Stimulated activated CD4-positive, alpha-beta T cell treated with anti-CD3 and anti-CD28 coated beads, Interleukin-4, amount 100 ng/mL, for 48 hours (primary cell): ENCODE data around the gene COL6A3.

Experiments
- DNase-seq, 2 donors: peaks; one replicate each; pipeline ENCODE4 v3.0.0-alpha.2; 2020; ENCODE audit warnings: low read depth in 2 of 2

The COL6A3 gene, protein sequence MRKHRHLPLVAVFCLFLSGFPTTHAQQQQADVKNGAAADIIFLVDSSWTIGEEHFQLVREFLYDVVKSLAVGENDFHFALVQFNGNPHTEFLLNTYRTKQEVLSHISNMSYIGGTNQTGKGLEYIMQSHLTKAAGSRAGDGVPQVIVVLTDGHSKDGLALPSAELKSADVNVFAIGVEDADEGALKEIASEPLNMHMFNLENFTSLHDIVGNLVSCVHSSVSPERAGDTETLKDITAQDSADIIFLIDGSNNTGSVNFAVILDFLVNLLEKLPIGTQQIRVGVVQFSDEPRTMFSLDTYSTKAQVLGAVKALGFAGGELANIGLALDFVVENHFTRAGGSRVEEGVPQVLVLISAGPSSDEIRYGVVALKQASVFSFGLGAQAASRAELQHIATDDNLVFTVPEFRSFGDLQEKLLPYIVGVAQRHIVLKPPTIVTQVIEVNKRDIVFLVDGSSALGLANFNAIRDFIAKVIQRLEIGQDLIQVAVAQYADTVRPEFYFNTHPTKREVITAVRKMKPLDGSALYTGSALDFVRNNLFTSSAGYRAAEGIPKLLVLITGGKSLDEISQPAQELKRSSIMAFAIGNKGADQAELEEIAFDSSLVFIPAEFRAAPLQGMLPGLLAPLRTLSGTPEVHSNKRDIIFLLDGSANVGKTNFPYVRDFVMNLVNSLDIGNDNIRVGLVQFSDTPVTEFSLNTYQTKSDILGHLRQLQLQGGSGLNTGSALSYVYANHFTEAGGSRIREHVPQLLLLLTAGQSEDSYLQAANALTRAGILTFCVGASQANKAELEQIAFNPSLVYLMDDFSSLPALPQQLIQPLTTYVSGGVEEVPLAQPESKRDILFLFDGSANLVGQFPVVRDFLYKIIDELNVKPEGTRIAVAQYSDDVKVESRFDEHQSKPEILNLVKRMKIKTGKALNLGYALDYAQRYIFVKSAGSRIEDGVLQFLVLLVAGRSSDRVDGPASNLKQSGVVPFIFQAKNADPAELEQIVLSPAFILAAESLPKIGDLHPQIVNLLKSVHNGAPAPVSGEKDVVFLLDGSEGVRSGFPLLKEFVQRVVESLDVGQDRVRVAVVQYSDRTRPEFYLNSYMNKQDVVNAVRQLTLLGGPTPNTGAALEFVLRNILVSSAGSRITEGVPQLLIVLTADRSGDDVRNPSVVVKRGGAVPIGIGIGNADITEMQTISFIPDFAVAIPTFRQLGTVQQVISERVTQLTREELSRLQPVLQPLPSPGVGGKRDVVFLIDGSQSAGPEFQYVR (N-terminal part only)

DNA sequence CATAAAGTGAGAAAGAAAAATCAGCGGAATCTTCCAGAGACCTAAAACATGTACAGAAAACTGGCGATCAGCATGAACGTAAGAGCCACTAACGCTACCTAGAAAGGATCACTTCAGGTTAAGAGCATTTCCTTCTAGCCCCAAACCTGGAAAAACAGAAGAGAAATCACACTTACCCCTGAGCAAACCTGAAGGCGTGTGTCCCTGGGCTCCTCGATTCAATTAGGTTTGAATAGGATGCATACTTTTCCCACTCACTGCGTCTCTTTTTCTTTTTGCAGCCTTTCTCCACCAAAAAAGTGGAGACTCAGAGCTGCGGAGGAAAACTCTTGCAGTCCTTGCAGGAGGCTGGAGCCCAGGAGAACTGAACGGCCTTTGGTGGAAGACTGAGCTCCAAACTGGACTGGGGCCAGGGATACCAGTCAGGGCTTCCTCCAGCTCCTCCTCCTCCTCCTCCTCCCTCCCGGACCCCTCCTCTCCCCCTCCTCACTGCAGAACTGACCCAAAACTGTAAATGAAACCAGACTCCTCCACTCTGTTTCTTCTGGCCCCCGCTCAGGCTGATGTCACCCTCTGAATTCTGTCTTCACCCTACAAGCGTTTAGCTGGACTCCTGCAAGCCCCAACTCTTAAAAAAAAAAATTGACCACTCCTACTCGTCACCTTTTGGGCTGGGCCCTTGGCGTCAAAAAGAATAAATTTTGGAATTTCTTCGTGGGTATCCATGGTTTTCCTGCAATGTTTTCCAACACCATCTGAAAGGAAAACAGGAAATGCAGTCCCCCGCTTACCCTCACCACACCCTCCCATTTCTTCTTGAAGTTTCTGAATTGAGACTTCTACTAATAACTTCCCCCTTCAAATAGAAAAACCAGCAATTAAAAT lies at the start of gene COL6A3:
COL6A3 (minus strand) TSS at position 388 of the 885 bp plus-strand sequence. CDS start 17,347 bp downstream, outside the sequence.
- DNase-seq = no peak

DNA sequence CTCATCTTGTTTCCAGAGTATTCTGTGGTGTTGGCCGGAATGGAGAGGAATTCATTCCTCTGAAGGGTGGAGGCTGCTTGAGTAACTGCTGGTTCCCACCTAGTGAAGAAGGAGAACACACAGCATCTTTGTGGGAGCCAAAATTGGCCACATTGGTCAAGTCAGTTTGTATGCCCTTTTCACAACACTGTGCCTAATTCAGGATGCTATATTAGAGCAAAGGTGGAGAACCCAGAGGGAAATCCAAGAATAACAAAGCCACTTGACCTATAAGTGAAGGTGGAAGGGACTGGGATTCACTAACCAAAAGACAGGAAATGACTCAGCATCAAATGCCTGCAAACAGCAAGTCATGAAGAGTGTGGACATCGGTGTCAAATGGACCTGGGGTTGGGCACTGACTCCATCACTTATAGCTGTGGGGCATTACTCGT lies 45.8 kb upstream of the COL6A3 start:
- no peak for DNase-seq

DNA sequence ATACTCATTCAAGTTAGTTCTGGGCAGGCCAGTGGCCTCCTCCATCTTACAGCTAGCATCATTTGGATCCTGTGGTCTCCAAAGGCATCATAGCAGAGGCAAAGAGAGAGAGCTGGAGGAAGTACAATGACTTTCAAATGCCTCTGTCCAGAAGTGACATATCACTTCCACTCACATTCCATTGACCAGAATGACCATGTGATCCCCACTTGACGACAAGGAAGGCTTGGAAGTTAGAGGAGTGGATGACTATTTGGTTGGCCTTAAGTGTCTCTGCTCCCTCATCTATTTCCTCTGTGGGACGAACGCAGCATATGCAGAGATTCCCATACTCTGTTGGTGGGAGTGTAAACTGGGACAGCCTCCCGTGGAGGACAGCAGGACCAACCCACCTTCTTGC lies 45.3 kb upstream of the COL6A3 start:
- no peak for DNase-seq

DNA sequence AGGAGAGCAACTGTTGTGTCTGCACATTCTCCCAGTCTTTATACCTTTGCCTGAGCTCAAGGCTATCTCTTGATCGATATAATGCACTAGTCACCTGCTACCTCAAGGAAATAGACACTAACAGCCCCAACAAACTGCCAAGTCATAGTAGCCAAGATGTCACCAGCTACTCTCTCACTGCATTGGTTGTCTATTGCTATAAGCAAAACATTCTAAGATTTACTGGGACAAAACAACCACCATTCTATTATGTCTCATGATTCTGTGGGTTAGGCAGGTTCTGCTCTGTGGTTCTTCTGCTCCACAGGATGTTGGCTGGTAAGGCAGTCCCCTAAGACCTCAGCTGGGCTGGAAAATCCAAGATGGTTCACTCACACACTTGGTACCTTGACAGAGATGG lies 44.6 kb upstream of the COL6A3 start:
- no peak for DNase-seq

DNA sequence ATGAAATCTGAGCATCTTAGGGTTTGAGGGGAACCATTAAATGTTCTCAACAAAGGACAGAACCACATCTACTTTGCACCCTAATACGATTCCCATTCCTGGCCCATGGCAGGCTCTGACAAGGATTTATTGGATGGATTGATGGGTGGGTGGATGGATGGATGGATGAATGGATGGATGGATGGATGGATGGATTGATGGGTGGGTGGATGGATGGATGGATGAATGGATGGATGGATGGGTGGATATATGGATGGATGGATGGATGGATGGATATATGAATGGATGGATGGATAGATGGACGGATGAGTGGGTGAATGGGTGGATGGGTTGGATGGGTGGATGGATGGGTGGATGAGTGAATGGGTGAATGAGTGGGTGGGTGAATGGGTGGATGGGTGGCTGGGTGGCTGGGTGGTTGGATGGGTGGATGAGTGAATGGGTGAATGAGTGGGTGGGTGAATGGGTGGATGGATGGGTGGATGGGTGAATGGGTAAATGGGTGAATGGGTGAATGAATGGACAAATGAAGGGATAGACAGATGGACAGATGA lies 43.5 kb upstream of the COL6A3 start:
- DNase-seq = no peak

DNA sequence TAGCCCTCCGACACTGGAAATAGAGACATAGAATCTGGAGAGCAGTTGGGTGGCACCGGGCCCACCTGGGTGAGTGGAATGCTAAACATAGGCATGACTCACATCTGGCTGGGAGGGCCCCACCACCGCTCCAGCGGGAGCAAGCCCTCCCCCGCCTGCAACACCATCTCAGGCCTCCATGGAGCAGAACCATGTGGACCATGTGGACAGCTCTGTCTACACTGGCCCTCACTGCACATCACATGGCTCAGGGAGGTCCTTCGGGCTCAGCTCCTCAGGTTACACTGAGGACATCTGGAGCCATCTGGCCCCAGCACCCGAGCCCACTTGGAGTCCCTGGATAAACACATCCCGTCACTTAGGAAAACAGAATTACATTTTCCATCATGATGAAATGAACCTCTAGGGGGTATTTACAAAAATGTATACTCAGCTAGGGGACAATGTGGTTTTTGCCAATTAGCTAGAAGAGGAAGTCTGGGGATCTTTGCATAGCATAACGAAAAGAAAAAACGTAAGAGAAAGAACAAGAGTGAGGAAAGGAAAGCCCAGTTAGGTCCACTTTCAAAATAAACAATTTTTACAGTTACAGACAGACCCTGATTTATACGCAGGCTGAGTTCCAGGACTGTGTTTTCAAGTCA lies 42.4 kb upstream of the COL6A3 start:
- DNase-seq = no peak

DNA sequence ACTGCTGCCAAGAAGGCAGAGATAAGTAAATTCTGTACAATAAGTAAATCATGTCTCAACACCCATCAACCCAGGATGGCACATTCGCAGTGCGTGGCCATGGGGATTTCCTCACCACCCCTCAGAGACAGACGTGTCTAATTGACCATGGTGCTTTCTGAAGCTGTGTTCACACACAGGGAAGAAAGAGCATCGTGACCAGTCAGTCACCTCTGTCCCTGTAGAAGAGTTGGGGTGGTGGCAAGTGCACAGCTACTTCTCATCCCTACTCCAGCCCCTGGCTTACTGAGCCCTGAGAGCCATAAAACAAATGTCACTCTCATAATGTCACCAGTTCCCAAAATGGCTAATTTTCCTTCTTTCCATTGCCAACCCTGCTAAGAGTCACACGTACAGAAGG lies 41.8 kb upstream of the COL6A3 start:
- no peak for DNase-seq

DNA sequence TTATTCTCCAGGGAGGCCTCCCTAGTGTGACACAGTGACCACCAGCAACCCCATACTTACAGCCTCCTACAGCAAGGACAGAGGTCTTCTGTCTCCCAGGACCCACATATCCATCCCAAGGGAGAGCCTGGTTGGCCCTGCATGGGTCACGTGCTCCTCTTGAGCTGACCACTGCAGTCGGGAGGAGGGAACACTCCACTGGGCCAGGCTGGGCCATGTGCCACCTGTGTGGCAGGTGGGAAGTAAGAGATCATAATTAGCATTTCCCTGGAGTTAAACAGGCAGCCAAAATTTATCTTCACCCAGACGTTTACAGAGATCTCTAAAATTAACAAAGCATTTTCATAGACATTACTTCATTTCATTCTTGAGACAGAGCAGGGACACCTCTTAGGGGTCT lies 39.7 kb upstream of the COL6A3 start:
- DNase-seq = no peak

DNA sequence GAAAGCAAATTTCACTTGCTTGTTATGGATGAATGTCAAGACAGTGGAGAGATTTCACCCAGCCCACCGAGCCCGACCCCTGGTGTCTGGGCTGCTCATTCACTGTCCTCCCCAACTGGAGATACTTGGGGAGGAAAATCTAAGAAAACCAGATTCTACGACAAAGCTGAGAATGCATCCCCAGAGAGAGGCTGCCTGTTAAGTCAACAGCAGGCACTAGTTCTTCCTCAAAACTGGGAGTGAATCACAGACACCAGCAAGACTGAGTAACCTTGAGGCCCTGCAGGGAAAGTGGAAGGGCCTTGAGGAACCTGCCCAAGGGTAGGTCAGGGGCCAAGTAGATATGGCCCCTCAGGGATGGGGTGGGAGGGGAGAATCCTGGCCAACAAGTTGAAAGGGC lies 38.9 kb upstream of the COL6A3 start:
- no peak for DNase-seq

DNA sequence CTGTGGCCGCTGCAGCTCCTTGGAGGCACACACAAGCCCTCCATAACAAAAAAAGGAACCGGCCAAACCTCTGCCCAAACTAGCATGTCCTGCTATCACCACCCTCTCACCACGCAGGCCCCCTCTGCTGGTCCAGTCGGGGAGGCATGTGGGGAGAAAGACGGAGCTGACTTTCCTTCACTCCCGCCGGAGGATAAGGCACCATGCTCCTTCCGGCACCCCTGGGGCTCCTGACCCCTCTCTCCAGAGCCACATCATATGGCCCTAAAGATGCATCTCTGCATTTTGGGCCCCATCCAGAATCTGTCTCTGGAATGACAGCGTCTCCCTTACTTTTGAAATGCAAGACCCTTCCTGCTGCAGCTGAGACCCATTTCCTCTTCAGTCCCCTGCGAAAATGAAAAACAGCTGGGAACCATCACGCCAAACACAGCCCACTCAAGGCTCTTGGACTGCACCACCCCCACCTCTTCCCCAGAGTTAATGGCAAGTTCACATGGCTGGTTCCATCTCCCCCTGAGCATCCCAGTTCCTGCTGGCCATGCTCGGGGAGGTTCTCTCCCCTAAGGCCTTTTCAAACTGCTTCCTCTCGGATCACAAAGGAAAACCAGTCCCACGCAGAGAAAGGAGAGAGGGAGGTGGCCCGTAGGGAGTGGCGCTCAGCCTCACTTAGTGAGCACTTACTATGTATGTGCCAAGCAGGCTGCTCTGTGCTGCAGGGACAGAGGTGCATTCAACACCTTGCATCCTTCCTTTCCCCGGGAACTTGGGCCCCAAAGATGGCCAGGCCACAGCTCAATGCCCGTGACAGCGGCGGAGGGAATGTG lies 37.9 kb upstream of the COL6A3 start:
- no peak for DNase-seq

DNA sequence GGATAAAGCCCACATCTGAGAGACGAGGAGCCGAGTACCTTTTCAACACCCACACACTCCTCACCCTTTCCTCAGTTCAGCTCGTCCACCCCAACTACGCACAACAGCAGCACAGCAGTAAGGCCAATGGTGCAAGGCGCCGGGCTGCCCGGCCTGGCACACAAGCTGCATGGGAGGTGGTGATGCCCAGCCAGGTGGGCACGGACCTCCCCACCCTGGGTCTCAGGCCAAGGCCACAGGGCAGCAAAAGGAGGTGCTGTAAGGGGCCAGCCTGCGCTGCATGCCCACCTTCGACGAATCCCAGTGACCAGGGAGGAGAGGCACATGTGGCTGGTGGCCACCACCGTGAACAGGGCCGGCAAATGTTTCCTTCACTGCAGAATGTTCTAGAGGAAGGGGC lies 36.6 kb upstream of the COL6A3 start:
- DNase-seq = no peak

DNA sequence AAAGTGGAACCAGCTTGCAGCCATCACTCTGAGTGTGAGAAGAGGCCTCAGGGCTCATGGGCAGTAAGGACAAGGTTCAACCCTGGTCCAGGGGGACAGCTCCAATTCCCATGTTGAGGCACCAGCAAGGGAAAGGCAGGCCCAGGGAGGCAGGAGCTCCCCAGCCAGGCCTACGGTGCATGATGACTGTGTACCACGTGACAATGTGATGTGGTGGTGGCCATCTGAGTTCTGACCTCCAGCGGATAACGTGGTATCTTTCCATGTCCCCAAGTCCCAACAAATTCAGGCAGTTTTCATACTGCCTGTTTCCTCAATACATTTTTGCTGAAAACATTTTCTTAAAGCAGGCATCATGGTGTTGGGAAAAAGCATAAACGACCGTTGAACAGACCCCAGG lies 36.1 kb upstream of the COL6A3 start:
- DNase-seq = no peak

DNA sequence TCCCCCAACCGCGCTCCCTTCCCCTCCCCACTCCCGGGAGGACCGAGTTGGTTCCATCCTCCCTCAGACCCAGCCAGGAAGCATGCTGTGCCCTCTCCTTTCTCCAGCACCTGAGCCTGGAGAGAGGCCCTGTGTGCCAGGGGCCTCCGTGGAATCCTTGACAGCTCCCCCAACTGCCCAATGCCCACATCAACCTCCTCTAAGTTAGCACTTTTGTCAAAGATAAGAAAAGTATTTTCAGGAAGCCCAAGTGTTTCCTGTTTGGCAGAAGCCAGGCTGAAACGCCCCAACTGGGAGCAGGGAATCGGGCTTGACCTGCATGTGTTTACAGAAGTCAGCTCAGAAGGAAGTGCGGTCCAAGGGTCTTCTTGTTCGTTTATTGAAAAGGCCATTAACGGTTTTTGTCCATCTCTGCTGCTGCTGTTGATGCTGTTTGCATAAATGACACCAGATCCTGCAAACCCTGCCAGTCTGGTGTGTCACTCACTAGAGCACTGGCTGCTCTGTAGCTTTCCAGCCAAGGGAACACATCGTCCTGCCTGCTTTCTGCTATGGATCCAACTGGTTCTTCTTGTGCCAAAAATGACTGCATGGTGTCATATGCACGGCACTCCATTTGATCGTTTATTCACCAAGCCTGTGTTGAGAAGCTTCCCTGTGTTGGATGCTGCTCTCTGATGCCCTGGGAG lies 35.4 kb upstream of the COL6A3 start:
- DNase-seq = no peak

DNA sequence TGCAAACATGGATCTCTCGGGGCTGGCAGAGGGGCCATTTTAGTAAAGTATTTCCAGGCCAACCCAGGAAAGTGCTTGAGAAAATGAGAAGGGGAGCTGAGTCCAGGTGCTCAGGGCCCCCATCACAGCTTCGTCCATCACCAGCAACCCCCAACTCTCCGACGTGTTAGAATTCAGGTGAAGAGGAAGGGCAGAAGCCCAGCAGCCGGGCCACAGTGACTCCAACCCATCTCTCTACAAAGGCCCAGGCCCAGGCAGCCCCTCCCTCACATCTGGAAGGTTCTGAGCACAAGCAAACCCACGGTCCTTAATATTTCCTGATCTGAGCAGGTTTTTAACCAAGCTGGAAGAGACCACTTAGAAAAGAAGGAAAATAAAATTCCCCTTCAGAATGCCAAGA lies 34.7 kb upstream of the COL6A3 start:
- no peak for DNase-seq

DNA sequence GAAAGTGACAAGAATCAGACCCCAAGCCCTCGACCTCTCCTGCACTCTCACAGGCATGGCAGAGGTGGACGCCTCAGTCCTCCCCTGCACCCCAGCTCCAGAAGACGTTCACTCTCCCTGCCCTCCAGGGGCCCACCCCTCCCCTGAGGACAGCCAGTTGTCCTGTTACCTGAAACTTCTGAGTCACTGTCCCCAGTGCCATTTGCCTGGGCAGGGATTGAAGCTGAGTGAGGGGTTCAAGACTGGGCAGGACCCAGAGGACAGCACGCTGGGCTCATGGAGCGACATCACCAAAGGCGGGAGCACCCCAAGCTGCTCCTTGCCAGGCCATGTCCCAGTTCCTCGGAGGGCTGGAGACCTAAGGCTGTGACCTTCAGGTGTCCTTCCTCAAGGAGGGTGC lies 34.2 kb upstream of the COL6A3 start:
- no peak for DNase-seq

DNA sequence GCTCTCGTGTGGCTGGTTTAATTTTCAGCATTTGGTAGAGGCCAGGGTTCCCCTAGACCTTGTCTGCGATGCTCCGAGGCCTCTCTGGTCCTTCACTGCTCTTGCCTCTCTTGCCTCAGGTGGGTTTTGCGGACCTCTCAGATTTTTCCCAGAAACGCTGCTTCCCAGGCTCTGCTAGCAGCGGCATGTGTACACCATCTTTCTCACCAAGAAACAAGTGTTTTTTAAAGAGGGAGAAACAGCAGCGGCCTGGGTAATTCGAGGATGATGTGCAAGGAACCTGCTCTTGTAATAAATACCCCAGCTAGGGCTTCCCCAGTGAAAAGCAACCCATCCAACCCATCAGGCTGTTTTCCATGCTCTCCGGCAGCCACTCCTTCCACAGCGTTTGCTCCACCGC lies 33.5 kb upstream of the COL6A3 start:
- DNase-seq = no peak

DNA sequence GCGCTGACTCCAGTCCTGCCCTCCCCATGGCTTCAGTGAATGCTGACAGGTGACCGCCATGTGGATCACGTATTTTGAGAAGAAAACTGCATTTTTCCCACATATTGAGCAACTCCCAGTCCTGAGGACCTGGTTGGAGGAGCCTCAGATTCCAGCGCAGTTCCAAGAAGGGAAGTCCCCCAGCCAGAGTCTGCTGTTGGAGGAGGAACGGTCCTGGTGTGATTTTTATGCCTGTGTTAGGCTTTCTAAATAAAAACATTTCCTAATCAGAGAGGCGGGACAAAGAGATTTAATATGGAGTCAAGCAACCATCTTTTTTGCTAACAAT lies 32.3 kb upstream of the COL6A3 start:
- no peak for DNase-seq

DNA sequence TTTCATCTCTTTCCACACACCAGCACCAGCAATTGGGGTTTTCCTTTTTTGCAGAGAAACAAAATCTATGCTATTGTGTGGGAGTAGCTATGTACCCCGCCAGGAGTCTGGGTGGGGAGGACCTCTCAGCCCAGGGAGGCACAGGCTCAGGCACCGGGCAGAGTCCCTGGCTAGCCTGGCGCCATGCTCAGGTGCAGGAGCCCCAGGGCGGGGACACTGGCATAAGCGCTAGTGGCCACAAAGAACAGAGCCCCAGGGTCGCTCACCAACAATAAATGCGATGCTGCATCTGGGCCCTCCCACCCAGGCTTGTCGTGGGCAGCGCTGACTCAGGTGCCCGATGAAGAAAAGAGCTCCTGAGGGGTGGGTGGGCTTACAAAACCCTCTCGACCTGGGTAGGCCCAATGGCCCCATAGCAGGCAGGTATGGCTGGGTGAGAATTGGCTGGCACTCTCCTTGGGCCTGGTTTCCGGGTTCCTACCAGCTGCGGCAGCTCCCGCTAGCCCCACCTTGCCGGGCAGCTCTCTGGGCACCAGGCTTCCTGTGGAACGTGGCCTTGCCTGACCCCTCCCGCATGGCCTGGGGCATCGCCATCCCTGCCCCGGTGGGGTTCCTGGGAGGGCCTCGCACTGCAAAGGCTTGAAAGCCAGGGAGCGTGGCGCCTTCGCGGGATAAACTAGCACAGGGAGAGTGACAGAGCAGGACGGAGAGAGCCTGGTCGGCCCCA lies 31.8 kb upstream of the COL6A3 start:
- no peak for DNase-seq
